ENCODE results near the gene NOL9. TPM values are rescaled to one million over a fixed set of nuclear protein-coding genes. Genes with fewer than 3 reads are reported as not detected.

The NOL9 gene
- 34.5 TPM for total RNA-seq (ENCODE audit: unreplicated experiment)
- long read RNA-seq, full-length matches to known transcripts, result 5 of 9 reads
- long read RNA-seq, partial matches to known transcripts, result 1 of 9 reads
- long read RNA-seq, other reads (novel, unspliced or antisense), result 3 of 9 reads

DNA sequence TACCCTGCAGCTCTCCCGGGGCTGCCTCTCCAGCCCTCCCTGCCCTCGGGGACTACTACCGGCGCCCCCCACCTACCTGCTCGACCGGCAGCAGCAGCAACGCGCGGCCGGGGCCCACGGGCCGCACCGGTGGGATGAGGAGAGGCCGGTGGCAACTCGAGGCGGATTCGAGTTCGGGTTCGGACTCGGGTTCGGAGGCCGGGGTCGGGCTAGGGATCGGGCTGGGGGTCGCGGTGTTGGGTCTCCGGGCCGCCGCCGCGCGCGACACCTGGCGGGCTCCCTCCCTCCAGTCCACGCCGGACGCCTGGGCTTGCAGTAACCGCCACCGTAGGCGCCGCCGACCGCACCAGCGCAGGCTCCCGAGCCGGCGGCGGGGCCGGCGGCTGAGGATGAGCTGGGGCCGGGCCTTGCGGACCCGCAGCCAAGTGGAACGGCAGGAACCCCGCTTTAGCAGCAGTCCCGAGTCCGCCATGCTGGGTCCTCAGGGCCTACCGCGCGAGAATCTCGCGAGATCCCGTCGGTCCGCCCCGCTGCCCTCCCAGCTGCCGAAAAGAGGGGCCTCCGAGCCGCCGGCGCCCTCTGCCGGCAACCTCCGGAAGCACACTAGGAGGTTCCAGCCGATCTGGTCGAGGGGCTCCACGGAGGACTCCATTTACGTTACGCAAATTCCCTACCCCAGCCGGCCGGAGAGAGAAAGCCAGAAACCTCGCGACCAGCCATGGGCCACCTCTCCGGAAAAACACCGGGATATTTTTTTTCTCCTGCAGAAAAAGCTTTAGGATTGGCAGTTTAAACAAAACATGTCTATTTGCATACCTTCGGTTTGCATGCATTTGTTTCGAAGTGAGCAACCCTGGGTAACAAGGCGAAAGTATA, at the start of gene NOL9:
TSS of gene NOL9 (minus strand) at position 483 of the 876 bp plus-strand sequence. CDS start at position 472, 11 bp downstream.
- peak within 1 kb of the TSS; percentile 59 for H3K27ac Mint-ChIP-seq (ENCODE audit: unreplicated experiment)
- H3K4me3 Mint-ChIP-seq (ENCODE audit: unreplicated experiment), result peak within 1 kb of the TSS; percentile 82
- H3K4me1 Mint-ChIP-seq (ENCODE audit: low read depth, unreplicated experiment), result peaks cover 3% of the 10 kb centered on the region
- TF ChIP-seq, protein P1, sequence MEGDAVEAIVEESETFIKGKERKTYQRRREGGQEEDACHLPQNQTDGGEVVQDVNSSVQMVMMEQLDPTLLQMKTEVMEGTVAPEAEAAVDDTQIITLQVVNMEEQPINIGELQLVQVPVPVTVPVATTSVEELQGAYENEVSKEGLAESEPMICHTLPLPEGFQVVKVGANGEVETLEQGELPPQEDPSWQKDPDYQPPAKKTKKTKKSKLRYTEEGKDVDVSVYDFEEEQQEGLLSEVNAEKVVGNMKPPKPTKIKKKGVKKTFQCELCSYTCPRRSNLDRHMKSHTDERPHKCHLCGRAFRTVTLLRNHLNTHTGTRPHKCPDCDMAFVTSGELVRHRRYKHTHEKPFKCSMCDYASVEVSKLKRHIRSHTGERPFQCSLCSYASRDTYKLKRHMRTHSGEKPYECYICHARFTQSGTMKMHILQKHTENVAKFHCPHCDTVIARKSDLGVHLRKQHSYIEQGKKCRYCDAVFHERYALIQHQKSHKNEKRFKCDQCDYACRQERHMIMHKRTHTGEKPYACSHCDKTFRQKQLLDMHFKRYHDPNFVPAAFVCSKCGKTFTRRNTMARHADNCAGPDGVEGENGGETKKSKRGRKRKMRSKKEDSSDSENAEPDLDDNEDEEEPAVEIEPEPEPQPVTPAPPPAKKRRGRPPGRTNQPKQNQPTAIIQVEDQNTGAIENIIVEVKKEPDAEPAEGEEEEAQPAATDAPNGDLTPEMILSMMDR (IDR thresholded peaks at IDR 0.05; ENCODE audit: partially characterized antibody, unreplicated experiment), result peak; percentile 96
- H3K9me3 Mint-ChIP-seq (ENCODE audit: unreplicated experiment), result peaks cover 2% of the 10 kb centered on the region
- no peaks in the 10 kb centered on the region for H3K27me3 Mint-ChIP-seq (ENCODE audit: unreplicated experiment)
- H3K36me3 Mint-ChIP-seq (ENCODE audit: unreplicated experiment), result no peaks in the 10 kb centered on the region
- peak; percentile 97 for DNase-seq

DNA sequence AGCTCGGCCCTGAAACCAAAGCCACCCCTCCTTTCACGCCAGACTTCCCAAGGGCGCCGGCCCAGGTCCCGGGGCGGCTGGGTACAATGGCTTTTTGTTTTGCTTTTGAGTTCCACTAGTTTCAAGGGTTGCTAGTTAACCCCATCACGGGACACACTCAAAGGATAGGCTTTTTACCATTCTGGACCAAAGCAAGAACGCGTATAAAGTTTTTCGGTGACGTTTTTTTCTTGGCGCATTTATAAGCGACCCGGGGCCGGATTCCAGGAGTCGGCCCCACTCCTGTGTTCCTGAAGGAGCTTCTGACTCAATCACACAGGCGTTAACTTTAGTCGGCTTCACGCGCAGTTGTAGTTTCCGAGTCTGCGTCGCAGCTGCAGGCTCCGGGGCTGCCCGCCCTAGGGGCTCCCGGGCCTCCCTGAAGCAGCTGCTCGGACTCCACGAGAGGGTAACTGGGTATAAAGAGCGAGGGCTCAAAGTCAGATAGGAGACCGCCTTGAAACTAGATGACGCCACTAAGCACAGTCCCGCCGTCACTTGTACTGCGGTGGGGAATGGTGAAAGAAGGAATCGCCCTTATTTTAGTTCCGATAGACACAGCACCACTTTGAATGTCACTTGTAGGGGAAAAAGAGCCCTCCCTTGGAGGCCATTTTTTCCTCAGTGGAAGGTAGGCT, 49.1 kb upstream of the NOL9 start:
- H3K27me3 Mint-ChIP-seq (ENCODE audit: unreplicated experiment), result peaks cover 9% of the 10 kb centered on the region
- H3K9me3 Mint-ChIP-seq (ENCODE audit: unreplicated experiment), result peaks cover 13% of the 10 kb centered on the region
- no peaks in the 10 kb centered on the region for H3K36me3 Mint-ChIP-seq (ENCODE audit: unreplicated experiment)
- peak overlapping the region; percentile 75 for H3K27ac Mint-ChIP-seq (ENCODE audit: unreplicated experiment)
- peaks cover 22% of the 10 kb centered on the region for H3K4me1 Mint-ChIP-seq (ENCODE audit: low read depth, unreplicated experiment)
- TF ChIP-seq, protein P1 (IDR thresholded peaks at IDR 0.05; ENCODE audit: partially characterized antibody, unreplicated experiment), result no peak
- H3K4me3 Mint-ChIP-seq (ENCODE audit: unreplicated experiment), result peak overlapping the region; percentile 76
- peak; percentile 56 for DNase-seq

DNA sequence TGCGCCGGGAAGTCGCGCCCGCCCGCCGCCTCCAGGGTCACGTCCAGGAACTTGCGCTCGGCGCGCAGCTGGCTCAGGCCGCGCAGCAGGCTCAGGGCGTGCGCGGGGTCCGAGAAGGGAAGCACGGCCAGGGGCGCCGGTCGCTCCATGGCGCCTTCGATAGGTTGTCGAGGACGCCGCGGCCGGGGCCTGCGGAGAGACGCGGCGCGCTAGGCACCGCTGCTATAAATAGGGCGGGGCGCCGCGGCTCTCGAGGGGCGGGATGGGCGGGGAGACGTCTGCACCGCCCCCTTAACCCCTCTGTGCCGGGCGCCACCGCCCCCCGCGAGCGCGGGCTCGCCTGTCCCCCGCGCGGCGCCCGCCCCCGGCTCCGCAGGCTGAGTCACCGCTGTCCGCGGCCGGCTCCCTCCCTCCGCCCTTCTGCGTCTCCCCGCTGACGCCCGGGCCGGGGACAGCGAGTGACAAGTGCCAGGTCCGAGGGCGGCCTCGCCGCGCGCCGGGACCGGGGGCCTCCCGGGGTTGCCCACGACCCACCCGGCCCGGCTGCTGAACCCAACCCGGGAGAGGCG, 48.4 kb upstream of the NOL9 start, which contains the start of gene KLHL21:
TSS of gene KLHL21 (minus strand) at position 201 of the 569 bp plus-strand sequence. CDS start at position 149, 52 bp downstream.
- peak within 1 kb of the TSS; percentile 94 for H3K4me3 Mint-ChIP-seq (ENCODE audit: unreplicated experiment)
- peak; percentile 76 for DNase-seq
- peaks cover 13% of the 10 kb centered on the region for H3K9me3 Mint-ChIP-seq (ENCODE audit: unreplicated experiment)
- H3K27ac Mint-ChIP-seq (ENCODE audit: unreplicated experiment), result peak within 1 kb of the TSS; percentile 75
- H3K4me1 Mint-ChIP-seq (ENCODE audit: low read depth, unreplicated experiment), result peaks cover 22% of the 10 kb centered on the region
- peaks cover 9% of the 10 kb centered on the region for H3K27me3 Mint-ChIP-seq (ENCODE audit: unreplicated experiment)
- H3K36me3 Mint-ChIP-seq (ENCODE audit: unreplicated experiment), result no peaks in the 10 kb centered on the region
- TF ChIP-seq, protein P1 (IDR thresholded peaks at IDR 0.05; ENCODE audit: partially characterized antibody, unreplicated experiment), result no peak

DNA sequence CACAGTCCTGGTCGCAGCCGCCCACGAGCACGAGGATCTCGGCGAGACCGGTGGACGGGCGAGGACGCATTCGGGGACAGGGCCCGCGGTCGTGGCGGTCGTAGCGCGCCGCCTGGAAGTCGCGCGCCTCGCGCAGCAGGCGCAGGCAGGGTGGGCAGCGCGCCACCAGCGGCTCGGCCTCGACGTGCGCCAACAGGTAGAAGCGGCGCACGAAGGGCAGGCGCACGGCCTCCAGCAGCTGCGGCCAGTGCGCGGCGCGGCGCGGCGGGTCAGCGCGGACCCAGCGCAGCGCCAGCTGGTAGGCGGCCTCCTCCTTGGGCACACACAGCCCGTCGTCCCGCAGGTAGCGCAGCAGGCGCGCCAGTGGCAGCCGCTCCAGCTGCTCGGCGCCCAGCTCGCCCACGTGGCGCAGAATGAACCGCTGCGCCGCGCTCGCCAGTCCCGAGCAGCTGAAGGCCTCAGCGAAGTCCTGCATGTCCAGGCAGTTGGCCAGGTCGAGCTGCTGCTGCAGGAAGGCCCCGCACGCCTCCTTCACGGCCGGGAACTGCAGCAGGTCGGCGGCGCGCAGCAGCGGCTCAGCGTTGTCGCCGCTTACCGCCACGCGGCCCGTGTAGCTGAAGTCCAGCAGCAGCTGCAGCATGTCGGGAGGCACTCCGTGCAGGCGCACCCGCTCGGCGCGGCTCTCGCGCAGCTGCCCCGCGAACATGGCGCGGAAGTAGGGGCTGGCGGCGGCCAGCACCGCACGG, 47.8 kb upstream of the NOL9 start:
- Mint-ChIP-seq H3K36me3 (ENCODE audit: unreplicated experiment) (no peaks in the 10 kb centered on the region), H3K9me3 (ENCODE audit: unreplicated experiment) (peaks cover 13% of the 10 kb centered on the region), H3K27ac (ENCODE audit: unreplicated experiment) (peak overlapping the region; percentile 62), H3K4me3 (ENCODE audit: unreplicated experiment) (peak overlapping the region; percentile 94), H3K4me1 (ENCODE audit: low read depth, unreplicated experiment) (peaks cover 22% of the 10 kb centered on the region), H3K27me3 (ENCODE audit: unreplicated experiment) (peaks cover 9% of the 10 kb centered on the region)
- no peak for DNase-seq
- TF ChIP-seq, protein P1 (IDR thresholded peaks at IDR 0.05; ENCODE audit: partially characterized antibody, unreplicated experiment), result no peak

Data from glutamatergic neuron (in vitro differentiated cells).